Neural cell (in vitro differentiated cells): Measurements from ENCODE around the gene SLC38A7.

ENCODE experiments used
- CTCF ChIP-seq: fragments of 450-650 bp; IDR thresholded peaks from 2 replicates; pipeline ENCODE4 v1.5.1; 2014; ENCODE audit warnings: antibody characterized with exemption, mild to moderate bottlenecking, moderate library complexity; ENCODE audit not compliant: poor library complexity, severe bottlenecking
- POLR2AphosphoS5 ChIP-seq: IDR thresholded peaks from 2 replicates; pipeline ENCODE4 v1.6.1; 2012
- RAD21 ChIP-seq: fragments of 450-650 bp; conservative IDR thresholded peaks from 2 replicates; pipeline ENCODE4 v1.6.1; 2014; ENCODE audit warnings: antibody characterized with exemption, mild to moderate bottlenecking, moderate library complexity
- REST ChIP-seq: IDR thresholded peaks from 2 replicates; pipeline ENCODE4 v1.6.1; 2012; ENCODE audit warnings: borderline replicate concordance

- TF ChIP-seq POLR2AphosphoS5 = no peak
- TF ChIP-seq CTCF = no peak
- TF ChIP-seq RAD21 = no peak
- no peak for TF ChIP-seq REST
Observed at GRCh38 chr16:58652741-58653140, 31.8 kb downstream of the SLC38A7 start.
